Measurements from ENCODE around the gene PIGB.
A peak's percentile ranks its signal among the peaks of the same experiment; 100 is the strongest.
"Not testable (repeated sequence)": the region's sequence is repeated elsewhere in the genome, so short reads cannot be mapped to it uniquely, and the experiment has no call there.

PIGB gene

DNA sequence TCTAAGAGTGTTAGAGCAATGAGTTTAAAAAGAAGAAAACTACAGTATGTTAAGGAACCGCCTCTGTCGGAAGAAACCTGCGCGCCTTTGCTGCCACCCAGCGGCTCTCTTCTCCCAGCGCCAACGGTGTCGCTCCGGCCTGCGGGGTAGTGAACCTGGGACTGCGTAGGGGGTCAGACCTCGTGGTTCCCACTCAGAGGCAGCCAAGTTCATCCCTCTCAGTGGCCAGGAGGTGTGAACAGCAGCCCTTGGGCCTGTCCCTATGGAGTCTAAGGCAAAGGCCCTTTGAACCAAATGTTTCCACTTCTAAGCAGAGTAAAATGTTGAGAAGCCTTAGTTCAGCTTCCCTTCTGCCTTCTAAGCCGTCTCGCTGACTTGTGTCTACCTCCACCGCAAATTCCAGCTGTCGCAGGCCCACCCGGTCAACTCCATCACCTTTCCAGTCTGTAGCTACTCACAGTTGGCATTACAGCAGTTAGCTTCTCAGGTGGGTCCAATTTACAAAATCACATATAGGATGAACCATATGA is 28.4 kb upstream of the PIGB start:
- peak; percentile 71 to 77 for DNase-seq (ENCODE audit: extremely low read depth in 1 of 2, low read depth in 1 of 2)

DNA sequence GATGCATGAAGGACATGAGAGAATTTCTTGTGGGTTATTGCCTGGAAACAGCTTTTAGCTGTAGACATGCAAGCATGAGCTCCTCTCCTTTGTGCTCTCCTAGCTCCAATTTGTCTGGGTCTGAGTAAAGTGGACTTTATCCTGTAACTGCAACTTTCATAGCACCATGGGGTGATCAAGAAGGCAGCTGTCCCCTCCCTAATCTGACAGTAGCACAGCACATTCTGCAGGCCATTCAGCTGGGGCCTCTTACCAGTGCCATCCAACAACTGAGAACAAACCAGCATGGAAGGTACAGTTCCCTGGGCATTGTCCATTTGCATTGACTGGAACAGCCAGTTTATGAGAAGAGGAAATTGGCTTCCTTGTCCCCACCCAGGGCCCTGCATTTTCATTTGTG is 21.7 kb upstream of the PIGB start:
- DNase-seq (ENCODE audit: extremely low read depth in 1 of 2, low read depth in 1 of 2): no peak

DNA sequence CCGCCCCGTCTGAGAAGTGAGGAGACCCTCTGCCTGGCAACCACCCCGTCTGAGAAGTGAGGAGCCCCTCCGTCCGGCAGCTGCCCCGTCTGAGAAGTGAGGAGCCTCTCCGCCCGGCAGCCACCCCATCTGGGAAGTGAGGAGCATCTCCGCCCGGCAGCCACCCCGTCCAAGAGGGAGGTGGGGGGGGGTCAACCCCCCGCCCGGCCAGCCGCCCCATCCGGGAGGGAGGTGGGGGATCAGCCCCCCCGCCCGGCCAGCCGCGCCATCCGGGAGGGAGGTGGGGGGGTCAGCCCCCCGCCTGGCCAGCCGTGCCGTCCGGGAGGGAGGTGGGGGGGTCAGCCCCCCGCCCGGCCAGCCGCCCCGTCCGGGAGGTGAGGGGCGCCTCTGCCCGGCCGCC is 16.2 kb upstream of the PIGB start:
- DNase-seq (ENCODE audit: extremely low read depth in 1 of 2, low read depth in 1 of 2): not testable (repeated sequence)

DNA sequence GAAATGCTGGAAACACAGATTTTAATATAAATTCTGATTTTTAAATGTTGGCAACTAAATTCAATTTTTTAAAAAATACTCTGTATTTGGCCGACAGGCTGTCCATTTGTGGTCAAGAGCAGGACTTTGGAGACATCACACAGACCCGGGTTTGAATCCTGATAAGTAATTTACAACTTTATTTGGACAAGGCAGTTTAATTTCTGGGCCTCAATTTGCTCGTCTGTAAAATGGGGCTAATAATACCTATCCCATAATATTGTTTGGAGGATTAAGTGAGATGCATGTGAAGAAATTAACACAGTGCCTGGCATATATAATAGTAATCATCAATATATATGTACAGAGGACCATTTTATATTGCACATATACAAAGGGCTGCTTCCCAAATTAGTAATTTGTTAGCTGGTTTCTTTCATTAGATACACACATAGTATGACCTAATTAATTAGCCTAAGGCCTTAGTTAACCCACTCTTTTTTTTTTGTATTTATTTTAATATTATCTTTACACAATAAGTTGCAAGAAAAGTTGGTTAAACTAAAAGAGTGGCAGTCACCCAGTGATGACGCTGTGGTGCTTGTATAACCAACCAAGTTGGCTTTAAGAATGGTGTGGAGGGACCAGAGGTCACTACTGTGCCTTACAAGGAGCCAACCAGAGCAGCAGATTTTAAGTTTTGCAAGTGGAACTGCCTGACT is 665 bp downstream of the PIGB start:
- no peak for DNase-seq (ENCODE audit: extremely low read depth in 1 of 2, low read depth in 1 of 2)

DNA sequence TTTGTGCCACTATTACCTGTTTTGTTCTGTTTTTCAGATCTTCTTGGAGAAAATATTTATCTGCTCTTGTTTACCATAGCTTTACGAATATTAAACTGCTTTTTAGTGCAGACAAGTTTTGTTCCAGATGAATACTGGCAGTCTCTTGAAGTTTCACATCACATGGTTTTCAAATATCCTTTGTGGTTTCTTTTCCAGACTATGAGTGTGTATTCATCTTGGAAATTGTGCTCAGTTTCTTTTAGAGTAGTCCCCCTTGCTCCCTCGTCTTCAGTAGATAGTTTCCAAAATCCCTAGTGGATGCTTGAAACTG is 1.2 kb downstream of the PIGB start:
- DNase-seq (ENCODE audit: extremely low read depth in 1 of 2, low read depth in 1 of 2): no peak

DNA sequence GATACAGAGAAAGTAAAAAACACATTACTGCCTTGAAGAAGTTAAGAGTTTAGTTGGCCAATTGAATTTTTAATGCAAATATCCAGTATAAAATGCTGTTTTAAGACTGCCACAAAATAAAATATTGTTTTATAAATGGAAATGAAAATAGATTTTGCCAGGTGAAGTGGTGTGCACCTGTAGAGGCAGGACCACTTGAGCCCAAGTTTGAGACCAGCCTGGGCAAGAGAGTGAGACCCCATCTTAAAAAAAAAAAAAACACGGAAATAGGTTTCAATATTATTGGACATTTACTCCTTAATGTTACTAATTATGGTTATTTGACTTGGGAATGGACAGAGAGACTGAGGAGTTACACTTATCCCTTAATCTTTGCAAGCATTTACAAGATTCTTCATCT is 1.9 kb downstream of the PIGB start:
- DNase-seq (ENCODE audit: extremely low read depth in 1 of 2, low read depth in 1 of 2): no peak

DNA sequence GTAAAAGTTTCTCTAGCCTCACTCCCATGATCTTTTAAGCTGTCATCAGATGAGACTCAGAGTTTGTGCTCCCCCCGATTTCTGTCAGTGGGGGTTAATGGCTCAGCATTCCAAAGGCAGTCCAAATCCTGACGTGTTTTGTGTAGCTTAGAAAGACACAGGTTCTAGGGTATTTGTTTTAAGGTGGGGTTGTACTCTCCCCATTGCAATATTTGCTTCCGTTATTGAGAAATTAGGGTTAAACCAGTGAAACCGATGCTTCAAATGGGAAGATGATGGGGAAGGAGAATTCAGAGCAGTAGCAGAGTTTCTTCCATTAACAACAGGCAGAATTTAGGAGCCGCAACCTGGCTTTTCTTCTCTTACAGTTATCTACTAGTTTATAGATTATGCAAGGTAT is 3.4 kb downstream of the PIGB start:
- DNase-seq (ENCODE audit: extremely low read depth in 1 of 2, low read depth in 1 of 2): no peak

DNA sequence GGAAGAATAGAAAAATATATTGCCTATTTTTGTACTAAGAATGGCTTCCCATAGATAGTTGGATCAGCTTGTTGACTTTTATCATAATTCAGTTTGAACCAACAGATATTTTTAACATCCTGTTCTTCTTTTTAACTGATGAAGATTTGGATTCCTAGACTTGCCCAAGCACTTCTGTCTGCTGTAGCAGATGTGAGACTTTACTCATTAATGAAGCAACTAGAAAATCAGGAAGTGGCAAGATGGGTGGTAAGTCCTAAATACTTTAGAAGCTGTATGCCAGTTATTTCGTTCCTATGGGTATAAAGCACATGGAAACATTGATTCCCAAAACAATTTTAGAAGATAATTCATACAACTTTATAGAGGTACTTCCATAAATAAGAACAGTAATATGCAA is 8.4 kb downstream of the PIGB start:
- DNase-seq (ENCODE audit: extremely low read depth in 1 of 2, low read depth in 1 of 2): no peak

DNA sequence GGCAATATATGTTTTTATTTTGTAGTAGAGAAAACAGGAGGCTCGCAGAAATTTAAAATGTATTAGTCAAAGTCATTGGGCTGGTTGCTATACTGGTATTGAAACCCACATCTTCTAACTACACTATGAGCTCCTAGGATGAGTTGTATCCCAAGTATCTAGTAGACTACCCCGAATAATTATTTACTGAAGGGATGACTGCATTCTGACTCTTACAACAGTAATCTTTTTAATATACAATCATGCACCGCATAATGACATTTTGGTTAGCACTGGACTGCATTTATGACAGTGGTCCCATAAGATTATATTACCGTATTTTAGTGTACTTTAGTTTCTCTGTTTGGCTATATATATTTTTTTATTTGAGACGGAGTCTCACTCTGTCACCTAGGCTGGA is 15.3 kb downstream of the PIGB start:
- no peak for DNase-seq (ENCODE audit: extremely low read depth in 1 of 2, low read depth in 1 of 2)

DNA sequence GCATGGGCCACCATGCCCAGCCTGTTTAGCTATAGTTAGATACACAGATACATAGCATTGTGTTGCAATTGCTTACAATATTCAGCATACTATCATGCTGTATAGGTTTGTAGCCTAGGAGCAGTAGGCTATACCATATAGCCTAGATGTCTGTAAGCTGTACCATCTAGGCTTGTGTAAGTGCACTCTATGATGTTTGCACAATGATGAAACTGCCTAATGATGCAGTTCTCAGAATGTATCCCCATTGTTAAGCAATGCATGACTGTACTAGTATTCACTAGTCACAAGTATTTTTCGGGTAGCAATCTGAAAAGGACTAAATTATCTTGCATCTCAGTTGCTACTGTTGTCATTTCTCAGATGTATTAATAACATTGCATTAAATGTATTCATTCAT is 16.0 kb downstream of the PIGB start:
- no peak for DNase-seq (ENCODE audit: extremely low read depth in 1 of 2, low read depth in 1 of 2)

DNA sequence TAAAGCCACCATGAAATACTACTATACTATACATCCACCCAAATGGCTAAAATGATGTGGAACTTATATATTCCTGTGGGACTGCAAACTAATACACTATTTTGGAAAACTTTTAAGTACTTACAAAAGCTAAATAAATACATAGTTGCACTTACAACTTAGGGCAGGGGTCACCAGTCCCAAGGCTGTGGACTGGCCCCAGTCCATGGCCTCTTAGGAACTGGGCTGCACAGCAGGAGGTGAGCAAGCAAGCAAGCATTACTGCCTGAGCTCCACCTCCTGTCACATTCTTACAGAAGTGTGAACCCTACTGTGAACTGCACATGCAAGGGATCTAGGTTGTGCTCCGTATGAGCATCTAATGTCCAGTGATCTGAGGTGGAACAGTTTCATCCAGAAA is 18.1 kb downstream of the PIGB start:
- DNase-seq (ENCODE audit: extremely low read depth in 1 of 2, low read depth in 1 of 2): no peak

DNA sequence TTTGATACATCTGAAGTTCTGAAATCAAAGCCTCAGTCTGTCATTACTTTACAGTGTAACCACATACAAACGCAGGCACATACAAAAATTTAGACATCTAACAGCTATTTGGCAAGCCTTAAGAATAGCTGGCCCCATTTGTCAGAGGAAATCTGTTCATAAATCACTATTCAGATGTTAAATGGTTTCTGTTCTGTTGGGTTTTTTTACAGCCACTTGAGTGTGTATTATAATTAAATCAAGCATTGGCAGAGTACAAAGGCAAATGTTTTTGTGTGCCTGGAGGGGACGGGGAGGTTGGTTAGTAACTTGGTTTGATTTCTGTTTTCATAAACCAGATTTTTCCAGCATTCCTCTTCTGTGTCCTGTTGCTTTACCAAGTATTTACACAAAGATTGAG is 24.1 kb downstream of the PIGB start:
- DNase-seq (ENCODE audit: extremely low read depth in 1 of 2, low read depth in 1 of 2): no peak

DNA sequence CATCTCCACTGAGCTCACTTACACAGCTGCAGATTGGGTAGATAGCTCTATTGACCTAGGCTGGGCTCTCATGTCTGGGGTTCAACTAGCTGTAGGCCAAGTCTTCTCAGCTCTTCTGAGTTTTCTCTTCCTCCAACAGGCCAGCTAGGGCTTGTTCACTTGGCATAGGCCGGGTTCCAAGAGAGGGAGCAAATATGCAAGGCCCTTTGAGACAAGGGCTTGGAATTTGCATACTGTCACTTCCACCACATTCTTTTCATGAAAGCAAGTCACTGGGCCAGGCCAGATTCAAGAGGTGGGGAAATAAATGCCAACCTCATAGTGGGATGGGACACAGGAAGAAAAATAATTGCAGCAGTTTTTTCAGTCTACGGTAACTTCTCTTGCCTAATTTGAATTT is 25.2 kb downstream of the PIGB start:
- no peak for DNase-seq (ENCODE audit: extremely low read depth in 1 of 2, low read depth in 1 of 2)

DNA sequence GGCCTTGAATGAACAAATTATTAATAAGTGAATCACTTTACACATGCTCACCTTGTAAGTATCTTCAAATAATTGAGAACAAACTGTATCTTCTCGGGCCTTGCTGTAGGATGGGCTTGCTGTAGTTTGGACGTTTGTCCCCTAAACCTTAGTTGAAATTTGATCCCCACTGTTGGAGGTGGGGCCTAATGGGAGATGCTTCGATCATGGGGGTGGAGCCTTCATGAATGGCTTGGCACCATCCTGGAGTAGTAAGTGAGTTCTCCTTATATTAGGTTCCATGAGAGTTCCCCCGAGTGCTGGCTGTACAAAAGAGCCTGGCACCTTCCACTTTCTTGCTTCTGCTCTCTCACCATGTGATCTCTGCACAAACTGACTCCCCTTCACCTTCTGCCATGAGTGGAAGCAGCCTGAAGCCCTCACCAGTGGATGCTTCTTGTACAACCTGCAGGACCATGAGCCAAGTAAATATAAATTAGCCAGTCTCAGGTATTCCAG is 29.3 kb downstream of the PIGB start:
- no peak for DNase-seq (ENCODE audit: extremely low read depth in 1 of 2, low read depth in 1 of 2)

DNA sequence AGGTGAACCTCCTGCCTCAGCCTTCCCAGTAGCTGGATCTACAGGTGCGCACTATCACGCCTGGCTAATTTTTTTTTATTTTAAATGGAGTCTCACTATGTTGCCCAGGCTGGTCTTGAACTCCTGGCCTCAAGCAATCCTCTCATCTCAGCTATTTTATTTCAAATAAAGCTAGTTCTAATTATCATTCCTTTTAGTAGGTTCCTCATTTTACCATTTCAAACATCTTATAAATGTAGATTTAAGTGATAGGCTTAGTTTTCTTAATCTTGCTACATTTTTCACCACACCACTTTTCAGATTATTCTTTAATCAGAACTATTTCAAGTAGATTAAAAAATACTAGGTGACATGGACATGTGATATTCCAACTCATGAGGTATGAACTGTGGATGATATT is 30.3 kb downstream of the PIGB start:
- DNase-seq (ENCODE audit: extremely low read depth in 1 of 2, low read depth in 1 of 2): no peak

DNA sequence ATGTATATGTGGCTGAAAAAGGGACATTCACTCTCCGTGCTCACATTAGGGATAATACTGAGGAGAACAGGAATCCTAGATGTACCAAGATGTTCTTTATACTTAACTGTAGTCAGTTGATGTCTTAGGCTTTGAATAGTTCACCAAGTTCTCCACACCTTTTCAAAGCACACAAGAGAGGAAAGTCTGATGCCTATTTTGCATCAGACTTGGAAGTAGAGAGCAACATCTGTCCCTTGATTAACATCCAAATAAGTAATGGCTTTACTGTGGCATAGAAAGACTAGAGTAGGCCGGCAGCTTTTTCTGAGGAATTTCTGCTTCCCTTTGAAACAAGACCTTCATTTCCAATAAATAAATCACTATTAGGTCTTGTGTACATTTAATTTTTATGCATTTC is 34.0 kb downstream of the PIGB start:
- no peak for DNase-seq (ENCODE audit: extremely low read depth in 1 of 2, low read depth in 1 of 2)

DNA sequence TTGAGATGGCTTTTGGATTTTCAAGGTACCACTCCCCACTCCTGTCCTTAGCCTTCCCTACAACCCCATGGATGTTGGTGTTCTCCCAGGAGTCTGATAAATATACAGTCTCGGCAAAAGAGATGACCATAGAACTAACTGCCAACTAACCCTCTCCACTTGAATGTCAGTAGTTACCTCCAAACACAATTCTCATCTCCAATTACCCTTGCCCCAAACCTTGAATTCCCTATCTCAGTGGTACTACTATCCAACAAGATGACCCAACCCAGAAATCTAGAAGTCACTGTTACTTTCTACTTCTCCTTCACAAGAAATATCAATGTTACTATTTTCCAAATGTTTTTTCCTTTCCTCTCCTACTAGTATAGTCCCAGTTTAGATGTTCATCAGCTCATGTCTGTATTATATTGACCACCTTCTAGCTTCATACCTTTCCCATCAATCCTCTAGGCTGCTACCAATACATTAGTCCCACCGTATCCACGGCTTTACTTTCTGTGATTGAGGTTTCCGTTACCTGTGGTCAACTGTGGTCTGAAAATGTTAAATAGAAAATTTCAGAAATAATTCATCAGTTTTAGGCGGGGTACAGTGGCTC is 38.1 kb downstream of the PIGB start:
- DNase-seq (ENCODE audit: extremely low read depth in 1 of 2, low read depth in 1 of 2): no peak

DNA sequence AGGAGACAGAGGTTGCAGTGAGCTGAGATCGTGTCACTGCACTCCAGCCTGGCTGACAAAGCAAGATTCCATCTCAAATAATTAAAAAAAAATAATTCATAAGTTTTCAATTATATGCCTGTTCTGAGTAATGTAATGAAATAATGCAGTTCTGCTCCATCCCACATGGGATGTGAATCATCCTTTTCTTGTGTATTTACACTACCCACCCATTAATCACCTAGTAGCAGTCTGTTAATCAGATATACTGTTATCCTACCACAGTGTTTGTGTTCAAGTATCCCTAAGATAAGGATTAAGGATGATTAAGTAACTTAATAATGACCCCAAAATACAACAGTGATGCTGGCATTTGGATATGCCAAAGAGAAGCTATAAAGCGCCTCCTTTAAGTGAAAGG is 38.8 kb downstream of the PIGB start:
- DNase-seq (ENCODE audit: extremely low read depth in 1 of 2, low read depth in 1 of 2): no peak

DNA sequence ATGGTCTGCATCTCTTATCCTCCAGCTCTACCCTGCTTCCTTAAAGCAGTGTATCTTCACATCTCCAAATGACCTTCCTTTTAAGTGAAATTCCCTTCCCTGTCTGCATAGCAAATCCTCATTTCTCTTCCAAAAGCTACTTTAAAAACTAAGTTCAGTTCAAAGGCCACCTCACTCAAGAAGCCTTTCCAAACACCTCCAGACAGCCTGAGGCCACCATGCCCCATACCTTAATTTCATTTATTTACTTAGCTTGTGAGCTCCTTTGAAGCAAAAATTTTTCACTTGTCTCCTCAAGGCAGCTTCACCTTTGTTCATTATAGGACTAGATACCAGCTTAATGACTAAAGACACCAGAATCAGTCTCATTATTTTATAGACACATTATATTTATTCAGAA is 39.4 kb downstream of the PIGB start:
- no peak for DNase-seq (ENCODE audit: extremely low read depth in 1 of 2, low read depth in 1 of 2)

DNA sequence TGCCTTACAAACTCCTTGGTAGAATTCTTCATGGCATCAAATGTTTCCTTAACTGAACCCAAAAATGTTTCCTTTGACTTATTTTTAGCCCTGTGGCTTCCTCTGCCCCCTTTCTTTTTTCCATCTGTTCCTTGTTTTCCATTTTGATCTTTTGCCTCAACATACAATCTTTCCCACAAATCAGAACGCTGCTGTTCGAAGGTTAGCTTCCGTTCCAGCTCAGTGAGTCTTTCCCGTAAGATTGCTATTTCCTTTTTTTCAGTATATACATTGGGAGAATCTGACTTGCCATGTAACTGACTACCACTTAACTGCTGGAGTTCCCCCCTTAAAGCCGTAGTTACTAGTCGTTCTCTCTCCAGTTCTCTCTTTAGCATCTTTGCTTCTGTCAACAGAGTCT is 41.2 kb downstream of the PIGB start:
- no peak for DNase-seq (ENCODE audit: extremely low read depth in 1 of 2, low read depth in 1 of 2)

DNA sequence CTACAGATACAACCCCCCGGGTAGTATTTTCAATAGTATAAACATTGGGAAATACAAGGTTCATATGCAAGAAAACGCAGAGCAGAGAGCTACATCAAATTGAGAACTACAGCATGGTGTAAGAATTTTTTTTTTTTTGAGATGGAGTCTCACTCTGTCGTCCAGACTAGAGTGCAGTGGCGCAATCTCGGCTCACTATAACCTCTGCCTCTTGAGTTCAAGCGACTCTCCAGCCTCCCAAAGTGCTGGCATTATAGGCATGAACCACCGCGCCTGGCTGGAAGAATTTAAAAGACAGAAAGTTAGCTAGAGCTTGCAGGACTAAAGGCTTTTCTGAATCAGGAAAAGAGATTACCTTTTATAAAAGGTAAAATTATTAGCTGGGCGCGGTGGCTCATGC is 42.0 kb downstream of the PIGB start:
- DNase-seq (ENCODE audit: extremely low read depth in 1 of 2, low read depth in 1 of 2): no peak

DNA sequence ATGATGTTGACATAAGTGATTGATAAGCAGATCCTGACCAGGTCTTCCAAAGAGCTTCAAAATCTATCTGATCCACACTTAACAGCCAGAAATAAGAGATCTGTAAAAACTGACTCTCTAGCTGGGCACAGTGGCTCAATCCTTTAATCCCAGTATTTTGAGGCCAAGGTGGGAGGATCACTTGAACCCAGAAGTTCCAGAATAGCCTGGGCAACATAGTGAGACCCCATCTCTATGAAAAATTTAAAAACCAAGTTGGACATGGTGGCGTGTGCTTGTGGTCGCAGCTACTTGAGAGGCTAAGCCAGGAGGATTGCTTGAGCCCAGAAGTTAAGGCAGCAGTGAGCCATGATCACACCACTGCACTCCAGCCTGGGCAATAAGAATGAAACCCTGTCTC is 43.6 kb downstream of the PIGB start:
- DNase-seq (ENCODE audit: extremely low read depth in 1 of 2, low read depth in 1 of 2): no peak

DNA sequence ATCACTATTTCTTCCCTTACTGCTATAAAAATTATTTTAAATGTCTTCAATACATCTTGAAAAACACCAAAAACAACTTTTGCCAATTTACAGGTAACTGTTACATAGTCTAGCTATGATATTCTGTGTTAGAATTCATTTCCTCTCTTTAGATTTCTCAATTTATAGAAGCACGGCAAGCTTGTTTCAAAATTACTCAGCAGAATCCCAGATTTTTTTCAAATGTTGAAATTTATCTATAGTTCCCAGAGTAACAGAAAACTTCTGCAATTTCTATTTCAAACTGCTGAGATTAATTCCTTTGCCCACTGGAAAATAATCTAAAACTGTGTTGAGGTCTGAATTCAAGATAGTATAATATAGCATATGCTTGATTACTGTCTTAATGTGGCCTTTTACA is 48.0 kb downstream of the PIGB start:
- no peak for DNase-seq (ENCODE audit: extremely low read depth in 1 of 2, low read depth in 1 of 2)
